HG02870 (cell line): ENCODE measurements around the gene NTM.
A peak's percentile ranks its signal among the peaks of the same experiment; 100 is the strongest.

Experiments
- ATAC-seq: cut with Tn5 transposase; IDR thresholded peaks from one replicate; pipeline ENCODE4 v1.9.1; 2021; ENCODE audit warnings: mild to moderate bottlenecking, moderate library complexity; ENCODE audit not compliant: unreplicated experiment

NTM gene

GRCh38 chr11:131372234-131372962 is 2.0 kb downstream of the NTM start:
- ATAC-seq = no peak

GRCh38 chr11:131373095-131373725 is 2.8 kb downstream of the NTM start:
- ATAC-seq = no peak

- no peak for ATAC-seq
Measured at GRCh38 chr11:131373756-131374155, 3.3 kb downstream of the NTM start.

GRCh38 chr11:131375421-131375820 is 5.0 kb downstream of the NTM start:
- ATAC-seq = no peak

- ATAC-seq = no peak
Measured at GRCh38 chr11:131375915-131376314, 5.5 kb downstream of the NTM start.

GRCh38 chr11:131378931-131379330 is 8.5 kb downstream of the NTM start:
- peak; percentile 88 for ATAC-seq

- ATAC-seq = no peak
Measured at GRCh38 chr11:131385763-131386390, 15.5 kb downstream of the NTM start.

- ATAC-seq = no peak
Measured at GRCh38 chr11:131386408-131386807, 16.0 kb downstream of the NTM start.

- no peak for ATAC-seq
Measured at GRCh38 chr11:131388030-131388429, 17.6 kb downstream of the NTM start.

- ATAC-seq = no peak
Measured at GRCh38 chr11:131389582-131389981, 19.2 kb downstream of the NTM start.

GRCh38 chr11:131391176-131391575 is 20.8 kb downstream of the NTM start:
- no peak for ATAC-seq

GRCh38 chr11:131392528-131393255 is 22.3 kb downstream of the NTM start:
- no peak for ATAC-seq

- ATAC-seq = no peak
Measured at GRCh38 chr11:131393691-131394090, 23.3 kb downstream of the NTM start.

GRCh38 chr11:131397675-131398074 is 27.3 kb downstream of the NTM start:
- ATAC-seq = no peak

GRCh38 chr11:131402040-131402439 is 31.6 kb downstream of the NTM start:
- ATAC-seq = no peak

GRCh38 chr11:131404010-131404409 is 33.6 kb downstream of the NTM start:
- no peak for ATAC-seq

GRCh38 chr11:131408025-131408640 is 37.7 kb downstream of the NTM start:
- ATAC-seq = no peak

- ATAC-seq = no peak
Measured at GRCh38 chr11:131409345-131409744, 38.9 kb downstream of the NTM start.

- no peak for ATAC-seq
Measured at GRCh38 chr11:131411636-131412035, 41.2 kb downstream of the NTM start.

- ATAC-seq = no peak
Measured at GRCh38 chr11:131412061-131412460, 41.6 kb downstream of the NTM start.

- ATAC-seq = no peak
Measured at GRCh38 chr11:131413217-131413616, 42.8 kb downstream of the NTM start.
